Hippocampal formation (tissue), 2 donors: ENCODE data around the gene EARS2.

Experiments
- DNase-seq, 2 donors: peaks; one replicate each; lab custom pipeline; 2025; lab: John Stamatoyannopoulos, UW

EARS2 gene

DNA sequence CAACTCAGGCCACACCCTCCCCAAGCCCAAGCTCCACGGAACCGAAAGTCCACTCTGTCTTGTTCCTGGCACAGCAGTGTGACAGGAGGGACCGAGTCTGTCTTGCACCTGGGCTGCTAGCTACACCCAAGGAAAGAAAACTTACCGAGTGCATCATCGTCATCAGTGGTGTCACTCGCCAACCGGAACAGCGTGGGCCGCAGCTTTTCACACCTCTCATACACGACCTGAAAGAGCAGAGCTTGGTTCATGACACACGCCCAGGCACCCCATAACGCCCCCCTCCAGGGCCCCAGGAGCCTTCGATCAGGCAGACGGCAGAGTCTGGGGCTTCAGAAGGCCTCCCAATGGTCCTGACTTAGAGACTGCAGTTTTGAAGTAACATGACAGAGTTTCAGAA lies 74.4 kb downstream of the EARS2 start:
- no peak for DNase-seq

DNA sequence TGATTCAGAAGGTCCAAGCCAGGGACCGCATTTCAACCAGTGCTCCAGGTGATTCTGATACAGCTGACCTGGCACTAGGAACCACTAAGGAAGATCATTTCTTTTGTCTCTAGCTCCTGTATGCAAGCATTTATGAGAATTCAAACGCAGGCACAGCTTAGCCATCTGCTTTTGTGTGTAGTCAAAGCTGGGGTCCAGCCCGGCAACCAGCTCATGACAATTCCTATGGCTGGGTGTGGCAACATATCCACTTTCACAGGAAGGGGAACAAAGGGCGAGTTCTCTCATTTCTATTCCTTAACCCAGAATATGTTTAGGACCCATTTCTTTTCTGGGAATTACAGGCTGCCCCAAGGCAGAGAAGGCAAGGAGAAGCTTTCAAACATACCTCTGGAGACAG lies 76.9 kb downstream of the EARS2 start:
- DNase-seq: no peak

DNA sequence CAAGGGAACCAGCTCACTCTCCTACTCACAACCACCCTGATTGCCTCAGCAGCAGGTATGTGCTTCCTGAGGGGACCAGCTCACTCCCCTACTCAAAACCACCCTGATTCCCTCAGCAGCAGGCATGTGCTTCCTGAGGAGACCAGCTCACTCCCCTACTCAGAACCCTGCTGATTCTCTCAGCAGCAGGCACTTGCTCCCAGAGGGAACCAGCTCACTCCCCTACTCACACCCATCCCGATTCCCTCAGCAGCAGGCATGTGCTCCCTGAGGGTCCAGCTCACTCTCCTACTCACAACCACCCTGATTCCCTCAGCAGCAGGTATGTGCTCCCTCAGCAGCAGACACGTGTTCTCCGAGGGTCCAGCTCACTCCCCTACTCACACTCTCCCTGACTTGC lies 78.0 kb downstream of the EARS2 start:
- DNase-seq: no peak

DNA sequence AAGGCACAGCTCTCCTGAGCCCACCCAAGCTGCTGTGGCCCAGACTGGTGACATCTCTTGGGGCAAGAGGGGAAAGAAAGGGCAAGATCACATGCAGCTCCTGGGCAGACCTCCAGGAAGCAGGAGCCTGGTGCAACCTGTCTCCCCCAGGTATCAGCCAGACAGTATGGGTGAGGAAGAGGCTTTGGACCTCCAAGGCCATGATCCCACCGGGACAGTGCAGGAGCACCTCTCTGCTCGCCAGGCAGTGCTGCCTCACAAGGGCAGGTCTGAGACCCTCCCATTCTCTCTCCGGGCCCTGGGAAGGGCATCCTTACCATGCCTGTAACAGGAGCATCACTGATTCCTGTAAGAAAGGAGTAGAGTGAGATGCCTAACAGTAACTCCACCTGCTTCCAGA lies 78.6 kb downstream of the EARS2 start:
- no peak for DNase-seq

DNA sequence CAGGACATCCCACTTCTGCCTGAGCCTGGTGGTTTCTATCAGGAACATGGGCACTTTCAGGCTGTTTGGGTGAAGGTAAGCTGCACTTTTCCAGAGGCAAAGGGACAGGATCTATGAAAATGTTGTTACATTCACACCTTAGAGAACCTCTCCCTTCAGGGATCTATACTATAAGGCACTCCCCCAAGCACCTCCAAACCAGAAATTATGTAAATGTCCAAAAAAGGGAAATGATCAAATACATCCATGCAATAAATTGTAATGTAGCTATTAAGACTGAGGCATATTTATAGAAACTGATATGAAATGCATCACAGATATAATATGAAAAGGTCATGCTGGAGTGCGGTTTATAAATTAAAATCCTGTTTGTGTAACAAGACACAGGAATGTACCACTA lies 80.9 kb downstream of the EARS2 start:
- DNase-seq: no peak
